Prostate gland (tissue), 2 donors: ENCODE data around the gene TARBP1. TPM values are rescaled to one million over a fixed set of nuclear protein-coding genes. Genes with fewer than 3 reads are reported as not detected.
"Not testable (repeated sequence)": the region's sequence is repeated elsewhere in the genome, so short reads cannot be mapped to it uniquely, and the experiment has no call there.

Source experiments
- DNase-seq: peaks from one replicate; pipeline ENCODE4 v3.0.0-alpha.2; 2019; ENCODE audit warnings: low spot score
- H3K27ac ChIP-seq, 2 donors: fragments of 200-600 bp; sonication (generic); 2 replicates each; pipeline ENCODE4 v1.5.1; 2017 to 2019
- H3K27me3 ChIP-seq: fragments of 200-600 bp; sonication (generic); replicated peaks from 2 replicates; pipeline ENCODE4 v1.5.1; 2019; ENCODE audit not compliant: insufficient read depth
- H3K36me3 ChIP-seq, 2 donors: fragments of 200-600 bp; sonication (generic); 1 replicate in 1 of 2; 2 replicates in 1 of 2; pipeline versions ENCODE4 v1.5.1 to v1.8.1; 2017 to 2019
- H3K4me1 ChIP-seq: fragments of 200-600 bp; sonication (generic); replicated peaks from 2 replicates; pipeline ENCODE4 v1.5.1; 2019
- H3K4me3 ChIP-seq, 2 donors: fragments of 200-600 bp; sonication (generic); 2 replicates each; pipeline ENCODE4 v1.5.1; 2017 to 2019
- H3K9me3 ChIP-seq: fragments of 200-600 bp; sonication (generic); 2 replicates; pipeline ENCODE4 v1.5.1; 2017
- POLR2A ChIP-seq: fragments of 450-650 bp; IDR thresholded peaks from one replicate; pipeline ENCODE4 v1.6.1; 2016; ENCODE audit warnings: antibody characterized with exemption, mild to moderate bottlenecking
- POLR2AphosphoS5 ChIP-seq: sonication (generic); formaldehyde crosslinking; IDR thresholded peaks from one replicate; pipeline ENCODE4 v1.6.1; 2017; ENCODE audit warnings: antibody characterized with exemption
- WGBS: methylation state at CpG from one replicate; pipeline ENCODE4 v1.1.5; 2018; 5-methylcytosine and 5-hydroxymethylcytosine counted together
- intact Hi-C: fragments of 100-400 bp; cut with DNase I; formaldehyde crosslinking; loops from one replicate; pipeline ENCODE4 v1.14.2; 2022
- total RNA-seq, 2 donors: library from RNA; depleted of rRNA; stranded (reverse); fragments of >200 nt; gene quantifications; one replicate each; pipeline ENCODE4 v1.1.0, GENCODE V29; 2016
- TF ChIP-seq, protein P1 (sequence below), 4 experiments: fragments of 200-600 bp in 2 of 4; fragments of 450-650 bp in 2 of 4; sonication (generic) in 2 of 4; IDR thresholded peaks; 1 replicate in 3 of 4; 2 replicates in 1 of 4; pipeline ENCODE4 v1.5.1; 2016 to 2019; ENCODE audit warnings: antibody characterized with exemption in 4 of 4, mild to moderate bottlenecking in 2 of 4, moderate library complexity in 2 of 4

The TARBP1 gene
- total RNA-seq, 2 donors from 2014 or later, result 24.8 to 33.0 TPM

DNA sequence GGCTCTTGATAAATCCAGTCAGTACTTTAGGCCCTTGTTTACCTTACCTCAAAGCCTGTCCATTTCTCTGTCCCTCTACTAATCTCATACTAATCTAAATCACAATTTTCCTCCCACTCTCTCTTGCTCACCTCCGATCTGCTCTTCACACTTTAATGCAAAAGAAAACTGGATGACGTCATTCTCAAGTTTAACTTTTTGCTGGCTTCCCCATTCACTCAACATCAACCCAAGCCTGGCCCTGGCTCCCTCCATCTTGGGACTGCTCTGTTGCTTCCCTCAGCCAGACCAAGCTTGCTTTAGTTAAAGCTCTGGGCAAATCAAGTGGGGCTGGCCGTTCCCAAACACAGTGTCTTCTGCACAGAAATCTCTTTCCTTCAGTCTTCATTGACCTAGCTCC, 76.0 kb downstream of the TARBP1 start:
- WGBS, result 91% methylated on average over 3 of the region's 3 CpGs
- H3K4me1 ChIP-seq, result no peaks in the 10 kb centered on the region
- no peaks in the 10 kb centered on the region for H3K9me3 ChIP-seq
- DNase-seq, result no peak
- no peak overlapping the region for H3K4me3 ChIP-seq
- intact Hi-C loops, result no loop called here
- H3K27ac ChIP-seq, result peak overlapping the region; percentile 4 to 15
- no peaks in the 10 kb centered on the region for H3K27me3 ChIP-seq
- no peaks in the 10 kb centered on the region for H3K36me3 ChIP-seq
- TF ChIP-seq POLR2A, result no peak

DNA sequence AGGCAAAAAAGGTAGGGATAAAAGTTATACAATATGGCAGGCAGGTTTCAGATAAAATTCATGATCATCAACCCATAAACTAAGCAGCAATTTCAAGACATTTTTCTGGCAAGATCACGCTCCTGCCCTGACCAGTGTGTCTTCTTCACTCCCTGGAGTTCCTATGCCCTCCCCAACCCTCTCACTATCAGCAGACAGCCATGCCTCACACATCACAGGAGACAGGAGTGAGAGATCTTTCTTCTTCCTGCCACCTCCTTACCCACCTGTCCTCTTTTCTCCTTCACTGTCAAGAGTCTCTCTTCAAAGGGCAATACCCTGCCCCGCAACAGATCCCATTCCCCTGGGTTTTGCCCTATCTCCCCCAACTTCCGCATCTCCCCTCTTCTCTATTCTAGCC, 77.3 kb downstream of the TARBP1 start:
- Histone ChIP-seq H3K4me3 (no peak overlapping the region), H3K36me3 (no peaks in the 10 kb centered on the region), H3K27me3 (no peaks in the 10 kb centered on the region), H3K4me1 (no peaks in the 10 kb centered on the region), H3K9me3 (no peaks in the 10 kb centered on the region), H3K27ac (no peak overlapping the region)
- TF ChIP-seq, protein P1, sequence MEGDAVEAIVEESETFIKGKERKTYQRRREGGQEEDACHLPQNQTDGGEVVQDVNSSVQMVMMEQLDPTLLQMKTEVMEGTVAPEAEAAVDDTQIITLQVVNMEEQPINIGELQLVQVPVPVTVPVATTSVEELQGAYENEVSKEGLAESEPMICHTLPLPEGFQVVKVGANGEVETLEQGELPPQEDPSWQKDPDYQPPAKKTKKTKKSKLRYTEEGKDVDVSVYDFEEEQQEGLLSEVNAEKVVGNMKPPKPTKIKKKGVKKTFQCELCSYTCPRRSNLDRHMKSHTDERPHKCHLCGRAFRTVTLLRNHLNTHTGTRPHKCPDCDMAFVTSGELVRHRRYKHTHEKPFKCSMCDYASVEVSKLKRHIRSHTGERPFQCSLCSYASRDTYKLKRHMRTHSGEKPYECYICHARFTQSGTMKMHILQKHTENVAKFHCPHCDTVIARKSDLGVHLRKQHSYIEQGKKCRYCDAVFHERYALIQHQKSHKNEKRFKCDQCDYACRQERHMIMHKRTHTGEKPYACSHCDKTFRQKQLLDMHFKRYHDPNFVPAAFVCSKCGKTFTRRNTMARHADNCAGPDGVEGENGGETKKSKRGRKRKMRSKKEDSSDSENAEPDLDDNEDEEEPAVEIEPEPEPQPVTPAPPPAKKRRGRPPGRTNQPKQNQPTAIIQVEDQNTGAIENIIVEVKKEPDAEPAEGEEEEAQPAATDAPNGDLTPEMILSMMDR (IDR thresholded peaks at IDR 0.05), result no peak
- TF ChIP-seq POLR2A, result no peak
- TF ChIP-seq POLR2AphosphoS5, result no peak
- 96% methylated on average over 3 of the region's 3 CpGs for WGBS
- intact Hi-C loops, result no loop called here
- DNase-seq, result no peak

DNA sequence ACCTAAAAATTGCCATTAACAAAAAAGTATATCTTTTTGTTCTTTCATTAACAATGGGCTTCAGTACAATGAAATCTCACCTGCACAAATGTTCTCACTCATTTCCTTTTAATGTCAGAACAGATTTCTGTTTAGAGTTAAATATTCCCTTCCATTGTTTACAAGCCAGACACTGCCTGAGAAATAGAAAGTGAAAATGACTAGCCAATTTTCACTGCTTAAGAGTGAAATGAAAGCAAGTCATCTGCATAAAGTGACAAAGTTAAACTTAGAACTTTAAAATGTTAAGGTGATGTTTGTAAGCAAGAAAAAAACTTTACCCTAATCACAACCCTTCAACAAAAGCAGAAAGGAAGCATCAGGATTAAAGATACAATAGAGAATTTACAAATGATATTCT, 78.2 kb downstream of the TARBP1 start:
- DNase-seq, result no peak
- H3K4me1 ChIP-seq, result no peaks in the 10 kb centered on the region
- H3K27ac ChIP-seq, result no peak overlapping the region
- no peaks in the 10 kb centered on the region for H3K27me3 ChIP-seq
- H3K4me3 ChIP-seq, result no peak overlapping the region
- no peaks in the 10 kb centered on the region for H3K36me3 ChIP-seq
- intact Hi-C loops, result no loop called here
- no peaks in the 10 kb centered on the region for H3K9me3 ChIP-seq
- TF ChIP-seq, protein P1 (IDR thresholded peaks at IDR 0.05), result no peak
- TF ChIP-seq POLR2A, result no peak
- TF ChIP-seq POLR2AphosphoS5, result no peak

DNA sequence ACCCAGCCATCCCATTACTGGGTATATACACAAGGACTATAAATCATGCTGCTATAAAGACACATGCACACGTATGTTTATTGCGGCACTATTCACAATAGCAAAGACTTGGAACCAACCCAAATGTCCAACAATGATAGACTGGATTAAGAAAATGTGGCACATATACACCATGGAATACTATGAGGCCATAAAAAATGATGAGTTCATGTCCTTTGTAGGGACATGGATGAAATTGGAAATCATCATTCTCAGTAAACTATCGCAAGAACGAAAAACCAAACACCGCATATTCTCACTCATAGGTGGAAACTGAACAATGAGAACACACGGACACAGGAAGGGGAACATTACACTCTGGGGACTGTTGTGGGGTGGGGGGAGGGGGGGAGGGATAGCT, 79.5 kb downstream of the TARBP1 start:
- DNase-seq, H3K36me3 ChIP-seq, H3K9me3 ChIP-seq, intact Hi-C loops, H3K4me3 ChIP-seq, H3K27me3 ChIP-seq, H3K4me1 ChIP-seq, H3K27ac ChIP-seq: not testable (repeated sequence)
- WGBS, result 92% methylated on average over 6 of the region's 6 CpGs

DNA sequence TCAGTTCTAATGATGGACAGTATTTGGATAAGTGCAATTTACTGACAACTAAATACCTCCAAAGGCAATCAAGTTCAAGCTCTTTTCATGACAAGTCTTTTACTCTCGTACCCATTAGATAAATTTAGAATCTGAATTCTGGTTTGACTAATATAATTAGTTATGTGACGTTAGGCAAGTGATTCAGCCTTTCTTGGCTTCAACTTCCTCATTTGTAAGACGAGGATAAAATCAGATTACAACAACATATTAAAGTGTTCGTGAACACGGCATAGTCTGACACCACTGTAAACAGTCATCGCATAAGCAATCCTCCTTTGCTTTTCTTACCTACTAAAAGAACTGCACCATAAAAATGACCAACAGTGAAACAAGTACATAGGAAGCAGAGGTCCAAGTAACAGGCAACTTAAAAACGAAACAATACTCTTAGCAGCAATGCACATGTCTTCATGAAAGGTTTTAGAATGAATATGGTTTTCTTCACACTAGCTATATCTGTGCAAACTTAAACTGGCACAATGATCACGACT, 80.1 kb downstream of the TARBP1 start:
- Histone ChIP-seq H3K27me3 (no peaks in the 10 kb centered on the region), H3K27ac (no peak overlapping the region), H3K36me3 (no peaks in the 10 kb centered on the region), H3K9me3 (no peaks in the 10 kb centered on the region), H3K4me3 (no peak overlapping the region), H3K4me1 (no peaks in the 10 kb centered on the region)
- intact Hi-C loops, result no loop called here
- no peak for DNase-seq
- TF ChIP-seq, protein P1 (IDR thresholded peaks at IDR 0.05), result no peak
- no peak for TF ChIP-seq POLR2A
- TF ChIP-seq POLR2AphosphoS5, result no peak
- 41% methylated on average over 8 of the region's 8 CpGs for WGBS

DNA sequence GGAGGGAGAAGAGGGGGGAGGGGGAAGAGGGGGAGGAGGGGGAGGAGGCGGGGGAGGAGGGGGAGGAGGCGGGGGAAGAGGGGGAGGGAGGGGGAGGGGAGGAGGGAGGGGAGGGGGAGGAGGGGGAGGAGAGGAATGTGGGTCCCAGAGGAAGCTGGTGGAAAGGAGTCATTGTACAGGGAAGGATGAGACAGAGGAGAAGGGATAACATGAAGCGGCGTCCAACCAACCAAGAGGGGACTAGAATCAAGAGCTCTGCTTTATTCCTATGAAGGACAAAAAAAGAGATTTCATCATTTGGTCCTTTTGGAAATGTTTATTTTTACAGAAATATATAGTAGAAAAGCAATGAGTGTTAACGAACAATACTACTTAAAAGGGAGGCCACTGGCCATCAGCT, 81.2 kb downstream of the TARBP1 start:
- Histone ChIP-seq H3K27me3 (no peaks in the 10 kb centered on the region), H3K9me3 (no peaks in the 10 kb centered on the region), H3K4me3 (no peak overlapping the region), H3K36me3 (no peaks in the 10 kb centered on the region), H3K4me1 (no peaks in the 10 kb centered on the region), H3K27ac (no peak overlapping the region)
- DNase-seq, result no peak
- 67% methylated on average over 3 of the region's 5 CpGs for WGBS
- intact Hi-C loops, result no loop called here
- TF ChIP-seq POLR2A, result no peak
- no peak for TF ChIP-seq POLR2AphosphoS5
- TF ChIP-seq, protein P1 (IDR thresholded peaks at IDR 0.05), result no peak
